CD4-positive, alpha-beta T cell treated with Interleukin-15 for 4 hours (primary cell): Measurements from ENCODE around the gene NMNAT1.
"Not testable (repeated sequence)": the region's sequence is repeated elsewhere in the genome, so short reads cannot be mapped to it uniquely, and the experiment has no call there.

ENCODE experiments used
- DNase-seq: peaks from one replicate; pipeline ENCODE4 v3.0.0-alpha.2; 2020; ENCODE audit warnings: low spot score

The NMNAT1 gene

DNA sequence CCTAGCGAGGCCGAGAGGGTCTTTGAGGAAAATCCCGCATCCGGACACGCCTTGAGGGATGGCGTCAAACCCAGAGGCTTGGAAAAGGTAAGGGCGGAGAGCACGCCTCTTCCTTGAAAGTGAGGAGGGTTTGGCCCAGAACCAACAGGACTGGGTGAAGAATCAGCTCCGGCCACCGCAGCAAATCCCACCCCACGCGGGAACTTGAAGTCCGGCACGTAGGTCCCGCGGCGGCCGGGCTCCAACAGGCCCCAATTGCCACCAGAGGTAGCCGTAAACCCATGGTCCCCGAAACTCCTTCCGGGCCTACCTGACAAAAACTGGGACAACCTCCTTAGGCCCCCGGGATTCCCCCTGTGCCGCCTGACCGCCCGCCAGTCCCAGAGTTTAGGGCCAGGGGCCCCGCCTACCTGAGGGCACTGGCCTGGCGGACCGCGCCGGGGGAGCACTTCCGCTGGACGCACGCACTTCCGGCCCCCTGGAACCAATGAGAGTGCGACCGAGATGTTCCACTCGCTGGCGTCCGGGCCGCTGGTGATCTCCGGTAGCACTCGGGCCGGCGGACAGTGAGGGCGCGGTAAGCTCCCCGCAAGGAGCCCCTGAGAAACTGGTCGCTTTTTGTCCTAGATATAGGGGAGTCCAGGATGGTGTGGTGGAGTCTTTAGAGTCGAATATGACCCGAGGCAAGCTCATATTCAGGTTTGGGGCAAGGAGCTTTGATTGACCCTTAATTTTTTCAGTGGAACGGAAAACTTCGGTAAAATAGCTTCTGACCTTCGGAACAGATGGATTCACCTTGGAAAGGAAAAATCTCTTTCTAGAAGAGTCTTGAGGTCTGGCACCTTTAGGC, at the start of gene NMNAT1, which contains the start of gene LZIC:
Gene NMNAT1, plus strand, starts transcription at position 537 of the 850 bp plus-strand sequence. CDS start 28,599 bp downstream, outside the sequence.
Gene LZIC, minus strand, starts transcription at position 453 of the 850 bp plus-strand sequence. CDS start 6,772 bp downstream, outside the sequence.
- DNase-seq: peak; percentile 89

DNA sequence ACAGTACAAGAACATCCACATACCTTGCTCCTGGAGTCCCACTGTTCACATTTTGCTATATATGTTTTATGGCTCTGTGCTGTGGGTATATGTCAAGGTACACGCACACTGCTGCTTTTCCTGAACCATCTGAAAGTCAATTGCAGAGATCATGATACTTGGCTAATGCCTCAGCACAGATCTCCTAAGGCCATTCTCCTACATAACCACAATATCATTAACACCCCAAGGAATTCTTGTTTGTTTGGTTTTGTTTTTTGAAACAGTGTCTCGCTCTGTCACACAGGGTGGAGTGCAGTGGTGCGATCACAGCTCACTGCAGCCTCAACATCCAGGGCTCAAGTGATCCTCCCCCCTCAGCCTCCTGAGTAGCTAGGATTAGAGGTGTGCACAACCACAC, 49.2 kb upstream of the NMNAT1 start:
- DNase-seq: no peak

DNA sequence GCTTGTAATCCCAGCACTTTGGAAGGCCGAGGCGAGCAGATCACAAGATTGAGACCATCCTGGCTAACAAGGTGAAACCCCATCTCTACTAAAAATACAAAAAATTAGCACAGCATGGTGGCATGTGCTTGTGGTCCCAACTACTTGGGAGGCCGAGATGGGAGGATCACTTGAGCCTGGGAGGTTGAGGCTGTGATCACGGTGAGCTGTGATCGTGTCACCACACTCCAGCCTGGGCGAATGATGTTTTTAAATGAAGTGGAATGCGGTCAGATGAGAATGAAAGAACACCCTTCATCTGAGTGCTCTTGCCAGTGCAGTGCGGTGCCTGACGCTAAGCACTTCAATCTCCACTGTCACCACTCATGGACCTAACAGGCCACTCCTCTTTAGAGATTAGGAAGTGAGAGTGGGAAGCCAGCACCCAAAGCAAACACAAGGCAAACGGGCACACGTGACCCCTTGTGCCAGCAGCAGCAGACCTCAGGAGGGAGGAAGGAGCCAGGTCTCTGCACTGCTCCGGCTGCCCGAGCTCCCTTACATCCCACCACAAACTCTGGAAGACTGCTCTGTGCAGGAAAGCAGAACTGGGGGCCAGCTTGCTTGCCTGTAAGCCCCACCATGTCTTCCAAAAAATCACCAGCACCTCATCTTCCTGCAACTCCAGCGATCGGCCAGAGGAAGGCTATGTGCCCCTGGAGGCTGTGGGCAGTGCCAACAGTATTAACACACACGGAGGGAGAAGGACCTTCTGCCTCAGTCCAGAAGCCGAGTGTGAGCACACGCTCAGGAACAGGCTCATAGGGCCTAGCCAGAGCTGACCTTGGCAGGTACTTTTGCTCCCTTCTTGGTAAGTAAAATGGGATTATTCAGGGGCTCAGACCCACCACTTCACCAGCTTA, 42.9 kb upstream of the NMNAT1 start:
- no peak for DNase-seq

DNA sequence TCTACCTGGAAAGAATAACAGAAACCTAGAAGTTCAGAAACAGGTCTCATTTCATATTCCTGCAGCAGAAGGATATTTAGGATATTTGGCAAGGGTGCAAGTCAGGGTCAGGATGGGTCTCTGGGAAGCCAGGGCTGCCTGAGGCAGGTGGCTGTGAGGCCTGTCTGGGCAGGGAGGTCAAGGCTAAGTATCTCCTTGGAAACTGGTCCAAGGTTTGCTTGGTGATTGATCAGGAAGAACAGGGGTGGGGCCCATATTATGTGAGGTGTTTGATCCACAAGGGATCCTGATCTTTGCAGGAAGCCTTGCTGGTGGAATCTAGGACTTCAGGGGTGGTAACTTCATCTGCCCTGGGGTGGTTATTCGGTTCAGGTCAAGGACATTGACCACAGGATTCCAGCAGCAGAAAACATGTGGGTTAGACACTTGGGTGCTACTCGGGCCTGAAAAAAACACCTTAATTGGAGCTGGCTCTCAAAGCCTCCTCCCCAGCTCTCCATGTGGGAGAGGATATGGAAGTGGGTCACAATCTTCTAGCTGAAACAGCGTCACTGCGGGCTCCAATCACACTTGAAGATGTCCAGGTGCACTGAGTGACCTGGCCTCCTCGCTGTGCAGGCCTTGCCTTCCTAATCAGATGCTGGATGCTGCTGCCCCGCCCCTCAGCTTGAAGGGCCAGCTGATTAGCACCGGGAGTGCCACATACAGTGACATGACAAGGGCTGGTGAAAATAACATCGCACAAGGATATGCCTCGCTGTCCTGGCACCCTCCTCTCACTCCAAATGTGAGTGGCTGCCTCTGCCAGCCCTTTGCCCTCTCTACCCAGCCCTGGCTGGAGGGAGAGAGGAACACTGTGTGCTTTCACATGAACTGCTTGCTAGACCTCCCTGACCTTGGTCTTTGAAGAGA, 41.9 kb upstream of the NMNAT1 start:
- DNase-seq: no peak

DNA sequence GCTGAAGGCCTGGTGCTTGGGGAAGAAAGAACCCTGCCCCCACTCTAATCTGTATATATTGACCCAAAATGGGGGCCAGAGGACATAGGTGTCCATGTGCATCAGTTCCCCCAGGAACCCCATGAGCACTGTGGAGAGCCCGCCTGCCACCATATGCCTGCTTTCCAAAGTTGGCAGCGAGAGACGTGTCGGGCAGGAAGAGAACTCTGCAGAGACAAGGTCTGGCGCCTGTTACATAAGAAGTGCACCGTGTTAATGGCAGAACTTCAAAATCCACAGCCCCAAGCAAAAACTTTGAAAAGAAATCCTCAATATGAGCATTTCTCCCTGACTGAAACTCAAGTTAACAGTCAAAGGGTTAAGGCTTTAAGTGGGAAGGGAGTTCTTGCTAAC, 41.2 kb upstream of the NMNAT1 start:
- DNase-seq: no peak

DNA sequence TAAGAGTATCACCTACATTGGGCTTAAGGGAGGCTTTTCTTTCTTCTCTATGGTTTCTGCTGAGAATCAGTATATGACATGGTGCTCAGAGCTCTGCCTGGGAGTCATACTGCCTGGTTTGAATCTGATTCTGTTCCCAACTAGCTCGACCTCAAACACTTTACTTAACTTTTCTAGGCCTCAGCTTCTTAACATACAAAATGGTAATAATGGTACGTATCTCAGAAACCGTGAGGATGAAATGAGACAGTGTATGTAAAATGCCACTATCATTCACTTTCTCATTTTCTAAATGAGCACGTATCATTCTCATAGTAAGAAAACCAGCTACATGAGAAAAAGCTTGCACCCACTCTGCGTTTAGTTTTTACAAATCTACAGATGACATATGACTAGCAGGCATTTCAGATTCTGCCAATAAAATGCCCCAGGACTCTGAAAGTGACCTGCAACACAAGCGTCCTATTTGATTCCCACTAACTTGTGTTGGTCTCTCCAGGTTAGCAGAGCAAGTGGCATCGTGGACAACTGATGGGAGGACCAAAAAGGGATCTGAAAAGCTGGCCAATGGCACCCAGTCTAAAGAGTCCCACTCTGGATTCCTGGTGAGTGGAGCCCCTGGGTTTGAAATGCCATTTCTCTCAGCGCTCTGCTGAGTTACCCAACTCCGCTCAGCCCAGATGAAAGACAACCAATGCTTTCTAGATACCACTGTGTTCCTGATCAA, 39.3 kb upstream of the NMNAT1 start:
- DNase-seq: no peak

DNA sequence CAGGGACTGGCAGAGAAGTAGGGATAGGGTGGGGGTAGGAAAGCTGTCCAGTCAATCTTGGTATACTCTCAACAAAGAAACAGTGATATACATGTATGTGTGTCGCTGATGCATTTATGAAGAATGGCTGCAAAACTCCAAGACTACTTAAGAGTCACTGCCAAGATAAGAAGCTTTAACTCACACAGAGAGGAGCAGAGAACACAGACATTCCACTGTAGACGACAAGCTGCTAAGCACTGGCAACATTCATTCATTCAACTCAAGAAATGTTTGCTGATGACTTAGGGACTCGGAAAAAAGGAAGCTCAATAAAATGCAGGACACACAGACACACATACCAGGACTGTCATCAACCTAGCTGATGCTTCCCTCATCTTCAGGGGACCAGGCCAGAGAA, 38.7 kb upstream of the NMNAT1 start:
- DNase-seq: no peak

DNA sequence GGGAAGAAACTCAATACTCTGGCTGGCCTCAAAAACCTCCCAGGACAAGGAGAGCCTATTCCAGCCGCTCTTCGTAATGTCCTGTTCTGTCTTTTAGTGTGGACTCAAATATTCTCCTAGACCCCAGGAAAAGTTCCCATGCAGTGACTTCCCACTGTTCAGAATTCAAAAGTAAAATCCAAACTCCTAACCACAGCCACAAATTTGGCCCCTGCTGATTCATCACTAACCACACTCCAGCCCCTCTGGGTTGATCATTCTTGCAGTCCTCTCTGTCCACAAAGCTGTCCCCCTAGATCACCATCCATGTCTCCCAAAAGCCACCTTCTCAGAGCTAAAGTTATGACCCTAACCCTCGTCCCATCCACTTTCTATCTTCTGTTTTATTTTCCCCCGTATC, 38.3 kb upstream of the NMNAT1 start:
- no peak for DNase-seq

DNA sequence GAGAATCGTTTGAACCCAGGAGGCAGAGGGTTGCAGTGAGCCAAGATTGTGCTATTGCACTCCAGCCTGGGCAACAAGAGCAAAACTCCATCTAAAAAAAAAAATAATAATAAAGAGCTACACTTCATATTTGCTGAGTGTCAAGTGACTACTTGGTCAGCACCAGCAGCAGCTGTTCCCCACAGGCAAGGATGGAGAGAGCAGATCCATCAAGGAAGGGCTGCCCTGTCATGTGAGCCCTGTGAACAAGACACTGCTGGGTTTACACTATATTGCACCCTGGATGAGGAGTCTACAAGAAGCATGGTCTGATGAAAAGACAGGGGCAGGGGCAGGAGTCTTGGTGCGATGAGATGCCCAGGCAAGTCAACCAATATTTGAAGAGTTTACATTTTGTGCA, 36.8 kb upstream of the NMNAT1 start:
- DNase-seq: no peak

DNA sequence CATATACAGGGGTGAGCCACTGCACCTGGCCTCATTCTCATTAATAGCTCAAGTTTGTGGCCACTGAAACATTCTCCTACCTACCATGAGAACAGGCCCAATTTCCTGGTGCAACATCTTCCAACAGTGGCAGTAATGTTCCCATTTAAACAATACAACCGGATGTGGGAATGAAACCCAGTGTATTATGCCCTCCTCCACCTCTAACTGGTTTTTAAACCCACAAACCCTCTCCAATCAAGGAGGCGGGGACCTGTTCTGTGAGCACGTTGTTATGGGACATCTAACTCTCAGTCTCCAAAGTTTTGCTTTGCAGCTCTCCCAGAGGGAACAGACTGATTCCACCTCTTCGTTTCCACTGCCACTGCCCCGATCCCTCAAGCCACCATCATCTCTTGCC, 35.8 kb upstream of the NMNAT1 start:
- DNase-seq: no peak

DNA sequence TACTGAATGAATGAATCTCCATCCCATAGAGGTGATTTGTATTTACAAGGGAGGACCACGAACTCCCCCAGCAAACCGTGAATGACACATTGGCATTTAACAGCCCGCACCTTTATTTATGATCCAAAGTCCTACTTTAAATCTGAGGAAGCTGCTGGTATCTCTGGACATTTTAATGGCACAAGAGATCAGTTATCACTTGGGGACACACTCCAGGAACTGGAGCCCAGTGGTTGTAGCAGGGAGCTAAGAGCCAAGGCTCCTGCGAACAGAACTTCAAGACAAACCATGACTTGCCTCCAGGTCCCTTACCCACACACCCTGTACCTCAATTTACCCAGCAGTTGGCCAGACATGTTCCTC, 34.4 kb upstream of the NMNAT1 start:
- no peak for DNase-seq

DNA sequence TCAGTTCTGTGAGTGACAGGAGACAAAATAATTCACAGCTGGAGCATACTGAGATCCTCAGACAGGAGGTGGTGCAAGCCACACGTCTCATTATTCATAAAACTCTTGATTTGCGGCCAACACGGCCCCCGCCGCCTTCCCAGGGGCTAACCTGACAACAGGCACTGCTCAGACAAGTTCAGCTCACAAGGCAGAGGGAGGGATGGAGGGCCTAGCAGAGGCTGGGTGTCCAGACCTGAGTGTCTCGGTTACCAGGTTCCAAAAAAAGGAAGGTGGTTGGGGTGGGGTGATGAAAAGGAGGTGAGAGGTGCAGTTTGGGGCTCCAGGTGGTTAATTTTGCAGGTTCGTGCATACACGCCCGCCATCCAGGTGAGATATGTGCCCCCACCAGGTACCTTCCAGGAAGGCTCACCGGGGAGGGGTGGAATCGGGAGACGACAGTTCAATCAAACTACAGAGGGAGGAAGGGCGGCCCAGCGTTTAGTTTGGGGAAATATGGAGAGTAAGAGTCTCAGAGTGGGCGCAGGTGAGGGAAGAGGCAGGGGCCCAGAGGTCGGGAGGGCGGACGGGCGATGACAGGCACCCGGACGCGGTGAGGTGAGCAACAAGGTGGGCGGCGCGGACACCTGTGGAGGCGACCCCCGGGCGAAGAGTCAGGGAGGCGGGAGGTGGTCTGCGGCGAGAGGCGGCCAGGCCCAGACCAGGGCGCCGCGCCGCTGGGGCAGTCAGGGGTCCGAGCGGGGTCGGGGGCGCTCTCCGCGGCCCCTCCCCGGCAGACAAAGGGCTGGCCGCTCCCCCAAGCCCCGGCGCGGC, 33.8 kb upstream of the NMNAT1 start:
- DNase-seq: no peak

DNA sequence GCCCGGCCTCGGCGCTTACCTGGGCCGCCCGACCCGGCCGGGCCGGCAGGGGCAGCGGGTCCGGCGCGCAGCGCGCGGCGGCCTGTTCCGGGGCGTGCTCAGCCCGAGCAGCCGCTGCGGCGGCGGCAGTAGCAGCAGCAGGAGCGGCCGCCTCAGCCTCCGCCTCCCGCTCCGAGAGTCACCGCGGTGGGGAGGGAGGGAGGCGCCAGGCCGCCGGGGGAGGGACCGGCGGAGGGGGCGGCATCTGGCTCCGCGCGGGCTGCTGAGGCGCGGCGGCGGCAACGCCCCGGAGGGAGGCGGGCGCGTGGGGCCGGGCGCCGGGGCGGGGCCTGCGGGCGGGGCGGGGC, 33.2 kb upstream of the NMNAT1 start, which contains the start of gene CTNNBIP1:
Gene CTNNBIP1, minus strand, starts transcription at position 194 of the 347 bp plus-strand sequence. CDS start 38,205 bp downstream, outside the sequence.
- DNase-seq: no peak

DNA sequence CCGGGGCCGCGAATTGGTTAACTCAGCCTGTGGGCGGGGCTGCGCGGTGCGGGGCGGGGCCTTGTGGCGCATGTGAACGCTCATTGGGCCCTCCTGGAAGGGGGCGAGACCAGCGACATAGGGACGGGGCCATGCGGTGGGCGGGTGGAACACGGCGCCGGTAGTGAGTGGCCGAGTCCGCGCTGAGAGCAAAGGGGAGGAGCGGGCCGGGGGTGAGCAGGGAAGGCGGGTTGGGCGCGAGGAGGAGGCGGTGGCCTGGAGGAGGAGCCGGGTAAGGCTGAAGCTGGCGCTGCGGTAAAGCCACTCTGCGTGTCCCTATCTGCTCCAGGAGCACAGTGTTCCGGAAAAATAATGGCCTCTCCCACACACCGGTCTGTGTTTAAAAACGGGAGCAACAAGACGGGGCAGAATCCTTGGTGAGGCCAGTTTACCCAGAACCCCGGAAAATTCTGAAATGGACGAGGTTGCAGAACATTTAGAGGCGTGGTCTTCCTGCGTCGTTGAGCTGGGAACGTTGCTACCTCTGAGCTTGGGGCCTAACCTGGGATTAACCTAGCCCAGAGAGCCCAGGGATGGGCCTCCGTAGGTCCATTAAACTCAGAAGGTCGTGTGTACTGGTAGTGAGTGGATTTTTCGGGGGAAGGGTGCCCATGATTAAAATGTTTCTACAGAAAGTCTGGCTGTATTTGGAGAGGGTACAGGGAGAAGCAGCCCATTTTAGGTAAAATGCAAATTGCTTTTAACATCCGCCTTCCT, 32.7 kb upstream of the NMNAT1 start:
- DNase-seq: peak; percentile 100

DNA sequence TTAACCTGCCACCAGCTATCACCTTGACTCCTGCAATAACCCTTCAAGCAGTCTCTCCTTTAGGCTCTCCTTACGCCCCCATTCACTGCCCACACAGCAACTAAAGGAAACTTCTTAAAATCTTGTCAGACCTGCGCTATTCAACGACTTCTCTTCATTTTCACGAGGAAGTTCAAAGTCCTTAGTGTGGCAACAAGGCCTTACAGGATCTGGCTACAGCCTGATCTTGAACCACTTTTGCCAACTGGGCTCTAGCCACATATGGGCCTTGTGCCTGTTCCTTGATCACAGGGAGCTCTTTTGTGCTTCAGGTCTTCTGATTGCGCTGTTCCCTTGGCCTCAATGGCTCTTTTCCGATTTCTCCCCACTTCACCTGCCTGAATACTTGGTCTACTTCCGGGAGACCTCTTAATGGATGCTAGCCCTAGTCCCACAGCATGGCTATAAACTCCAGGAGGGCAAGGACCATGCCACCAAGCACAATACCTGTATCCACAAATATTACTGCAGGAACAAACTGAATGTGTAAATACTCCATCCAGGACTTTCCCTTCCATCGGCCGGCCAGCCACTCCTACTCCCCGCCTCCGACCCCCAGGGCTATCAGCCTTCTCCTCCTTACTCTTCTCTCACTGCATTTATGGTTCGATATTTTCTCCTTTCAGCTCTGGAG, 30.9 kb upstream of the NMNAT1 start:
- DNase-seq: no peak

DNA sequence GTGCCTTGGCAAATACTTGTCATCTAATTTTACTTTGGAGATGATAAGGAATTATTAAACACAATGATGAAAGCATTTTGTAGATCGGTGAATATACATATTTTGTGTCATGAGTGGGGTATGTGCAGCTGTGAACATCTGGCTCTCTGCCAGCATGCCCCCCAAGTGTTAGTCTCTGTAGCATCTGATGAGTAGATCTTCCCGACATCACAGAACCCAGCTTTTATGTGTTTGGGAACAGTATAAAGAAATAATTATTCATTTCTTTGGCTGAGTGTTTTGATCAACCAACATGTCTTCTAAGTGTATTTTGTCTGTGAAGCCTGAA, 28.7 kb upstream of the NMNAT1 start:
- no peak for DNase-seq

DNA sequence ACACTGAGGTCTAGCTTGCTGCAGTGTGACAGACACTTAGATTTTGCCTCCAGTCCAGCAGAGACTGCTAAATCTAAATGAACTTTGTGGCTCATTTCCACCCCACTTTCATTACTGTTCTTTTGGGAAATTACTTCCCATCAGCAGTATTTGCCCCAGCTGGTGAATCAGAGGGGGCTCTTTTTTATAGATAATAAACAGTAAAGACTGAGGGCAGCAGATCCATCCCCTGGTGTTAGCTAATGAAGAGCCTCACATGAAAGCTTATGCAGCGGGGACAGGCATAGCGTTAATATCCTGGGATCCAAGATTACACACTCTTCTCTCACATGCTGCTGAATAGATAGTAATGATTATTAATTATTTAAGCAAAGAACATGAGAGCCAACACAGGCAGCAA, 26.8 kb upstream of the NMNAT1 start:
- DNase-seq: no peak

DNA sequence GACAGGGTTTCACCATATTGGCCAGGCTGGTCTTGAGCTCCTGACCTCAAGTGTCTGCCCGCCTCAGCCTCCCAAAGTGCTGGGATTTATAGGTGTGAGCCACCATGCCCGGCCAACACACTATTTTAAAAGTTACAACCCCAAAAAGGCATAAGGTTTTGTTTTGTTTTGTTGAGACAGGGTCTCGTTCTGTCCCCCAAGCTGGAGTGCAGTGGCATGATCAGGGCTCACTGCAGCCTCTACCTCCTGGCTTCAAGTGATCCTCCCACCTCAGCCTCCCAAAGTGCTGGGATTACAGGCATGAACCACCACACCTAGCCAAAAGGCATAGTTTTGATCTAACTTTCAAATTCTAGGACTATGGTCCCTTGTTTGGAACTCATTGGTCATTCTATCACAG, 25.8 kb upstream of the NMNAT1 start:
- DNase-seq: not testable (repeated sequence)

DNA sequence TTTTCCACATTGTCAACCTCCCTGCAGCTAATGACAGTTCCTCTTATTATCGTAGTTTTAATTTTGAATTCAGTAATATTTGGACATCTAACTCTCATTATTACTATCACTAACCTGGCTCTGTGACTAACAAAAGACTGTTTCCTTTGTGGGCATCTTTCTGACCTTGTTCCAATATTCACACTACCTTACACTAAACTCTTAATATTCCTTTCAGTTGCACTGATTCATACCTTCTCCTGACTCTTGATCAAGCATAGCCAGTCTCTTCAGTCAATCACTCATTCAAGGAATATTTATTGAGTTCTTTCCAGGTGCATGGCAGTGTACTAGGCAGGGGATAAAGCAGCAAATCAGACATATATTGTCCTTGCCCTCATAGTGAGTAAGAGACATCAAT, 25.4 kb upstream of the NMNAT1 start:
- no peak for DNase-seq
